ENCODE measurements around the gene ADPRS. TPM values are rescaled to one million over a fixed set of nuclear protein-coding genes. Genes with fewer than 3 reads are reported as not detected.

Gene ADPRS
- total and polyA plus RNA-seq, 8 donors = 1.8 to 27.5 (median 14.6) TPM

GRCh38 chr1:36108314-36108713 lies 19.6 kb downstream of the ADPRS start:
- 82 to 87% (median 84%) methylated on average over 12 to 14 of the region's 14 CpGs for WGBS, 5 donors

GRCh38 chr1:36109041-36109679 lies 20.5 kb downstream of the ADPRS start:
- no peaks in the 10 kb centered on the region for H3K36me3 ChIP-seq
- no peaks in the 10 kb centered on the region for H3K9me3 ChIP-seq
- no peak for DNase-seq
- peaks cover 0 to 25% (median 3%) of the 10 kb centered on the region in 4 donors for H3K4me1 ChIP-seq
- no peak overlapping the region for H3K4me3 ChIP-seq
- H3K27me3 ChIP-seq = no peaks in the 10 kb centered on the region
- WGBS, 5 donors = 64 to 87% (median 79%) methylated on average over 8 to 11 of the region's 11 CpGs
- peak overlapping the region in 2 of 5 donors; percentile 11 to 48 for H3K27ac ChIP-seq
- intact Hi-C loops (cut with DNase I; ENCODE audit: low total_unique reads) = loop anchor here (10.0 kb wide), 1 partner anchor 306 kb away; no protein-coding TSS in a partner anchor
- TF ChIP-seq POLR2AphosphoS5 (IDR thresholded peaks at IDR 0.05) (no peak), EP300 (IDR thresholded peaks at IDR 0.05) (no peak), CTCF (IDR thresholded peaks at IDR 0.05) (no peak)

More at GRCh38 chr1:36108314-36108713, 19.6 kb downstream of the ADPRS start:
- no peak overlapping the region for H3K4me3 ChIP-seq
- intact Hi-C loops (cut with DNase I; ENCODE audit: low total_unique reads) = loop anchor here (10.0 kb wide), 1 partner anchor 306 kb away; no protein-coding TSS in a partner anchor
- no peaks in the 10 kb centered on the region for H3K9me3 ChIP-seq
- DNase-seq = no peak
- TF ChIP-seq EP300 (IDR thresholded peaks at IDR 0.05) (no peak), POLR2AphosphoS5 (IDR thresholded peaks at IDR 0.05) (no peak), CTCF (IDR thresholded peaks at IDR 0.05) (no peak), POLR2A (IDR thresholded peaks at IDR 0.05) (no peak)
- no peaks in the 10 kb centered on the region for H3K36me3 ChIP-seq
- no peaks in the 10 kb centered on the region for H3K27me3 ChIP-seq
- peak overlapping the region in 1 of 5 donors; percentile 48 for H3K27ac ChIP-seq
- peaks cover 0 to 25% (median 3%) of the 10 kb centered on the region in 4 donors for H3K4me1 ChIP-seq

- TF ChIP-seq POLR2A (IDR thresholded peaks at IDR 0.05) = no peak
- no peak for TF ChIP-seq CTCF (IDR thresholded peaks at IDR 0.05)
- no peak for TF ChIP-seq EP300 (IDR thresholded peaks at IDR 0.05)
- no peak for TF ChIP-seq POLR2AphosphoS5 (IDR thresholded peaks at IDR 0.05)
- no peak overlapping the region for H3K4me3 ChIP-seq
- peaks cover 12 to 39% (median 20%) of the 10 kb centered on the region in 4 donors for H3K4me1 ChIP-seq
- H3K36me3 ChIP-seq = no peaks in the 10 kb centered on the region
- no peak for DNase-seq
- no peaks in the 10 kb centered on the region for H3K9me3 ChIP-seq
- 58 to 68% (median 64%) methylated on average over 4 of the region's 4 CpGs for WGBS, 5 donors
- intact Hi-C loops (cut with DNase I; ENCODE audit: low total_unique reads) = no loop called here
- H3K27ac ChIP-seq = peak overlapping the region in 1 of 5 donors; percentile 42
- no peaks in the 10 kb centered on the region for H3K27me3 ChIP-seq
Measured at GRCh38 chr1:36111151-36111550, 22.5 kb downstream of the ADPRS start.

- no peak for DNase-seq
- TF ChIP-seq POLR2A (IDR thresholded peaks at IDR 0.05) (no peak), EP300 (IDR thresholded peaks at IDR 0.05) (no peak), POLR2AphosphoS5 (IDR thresholded peaks at IDR 0.05) (no peak), CTCF (IDR thresholded peaks at IDR 0.05) (no peak)
- Histone ChIP-seq H3K4me3 (no peak overlapping the region), H3K27ac (no peak overlapping the region), H3K27me3 (no peaks in the 10 kb centered on the region), H3K9me3 (no peaks in the 10 kb centered on the region), H3K36me3 (no peaks in the 10 kb centered on the region), H3K4me1 (peaks cover 16 to 41% (median 26%) of the 10 kb centered on the region in 4 donors)
- 85 to 90% (median 90%) methylated on average over 9 of the region's 9 CpGs for WGBS, 5 donors
- intact Hi-C loops (cut with DNase I; ENCODE audit: low total_unique reads) = no loop called here
Measured at GRCh38 chr1:36112823-36113222, 24.1 kb downstream of the ADPRS start.
